Thoracic aorta (tissue), 2 donors: ENCODE results near the gene TAPT1. TPM values are rescaled to one million over a fixed set of nuclear protein-coding genes. Genes with fewer than 3 reads are reported as not detected.

Source experiments
- ATAC-seq: fragments of 150-250 bp; one replicate; pipeline ENCODE4 v1.8.0; 2017; ENCODE audit warnings: low read depth; ENCODE audit not compliant: insufficient number of reproducible peaks, low FRiP score
- DNase-seq: peaks from one replicate; pipeline ENCODE4 v3.0.0-alpha.2; 2020; ENCODE audit warnings: low spot score
- H3K27ac ChIP-seq, 2 donors: fragments of 200-600 bp; sonication (generic); 1 replicate in 1 of 2; 2 replicates in 1 of 2; pipeline ENCODE4 v1.5.1; 2016; ENCODE audit warnings: mild to moderate bottlenecking in 2 of 2, moderate library complexity in 2 of 2
- H3K27me3 ChIP-seq: fragments of 200-600 bp; sonication (generic); replicated peaks from 2 replicates; pipeline ENCODE4 v1.6.0; 2016; ENCODE audit warnings: mild to moderate bottlenecking; ENCODE audit not compliant: insufficient read depth
- H3K36me3 ChIP-seq: fragments of 200-600 bp; sonication (generic); one replicate; pipeline ENCODE4 v1.5.1; 2016
- H3K4me1 ChIP-seq, 2 donors: fragments of 200-600 bp; sonication (generic); 1 replicate in 1 of 2; 2 replicates in 1 of 2; pipeline versions ENCODE4 v1.5.1 to v1.6.0; 2016; ENCODE audit warnings: low read depth in 2 of 2, mild to moderate bottlenecking in 1 of 2; ENCODE audit not compliant: control insufficient read depth in 1 of 2
- H3K4me3 ChIP-seq: fragments of 200-600 bp; sonication (generic); 2 replicates; pipeline ENCODE4 v1.5.1; 2016; ENCODE audit warnings: mild to moderate bottlenecking
- H3K9me3 ChIP-seq: fragments of 200-600 bp; sonication (generic); 2 replicates; pipeline ENCODE4 v1.5.1; 2016
- total RNA-seq, 2 donors: library from RNA; depleted of rRNA; stranded (reverse); fragments of >200 nt; gene quantifications; one replicate each; pipeline versions ENCODE4 v1.1.0 to v1.2.3, GENCODE V29; 2016
- TF ChIP-seq, protein P1 (sequence below): fragments of 200-600 bp; sonication (generic); IDR thresholded peaks from one replicate; pipeline ENCODE4 v1.5.1; 2019; ENCODE audit warnings: antibody characterized with exemption

The TAPT1 gene
- total RNA-seq, 2 donors from 2014 or later, result 34.4 to 36.0 TPM

DNA sequence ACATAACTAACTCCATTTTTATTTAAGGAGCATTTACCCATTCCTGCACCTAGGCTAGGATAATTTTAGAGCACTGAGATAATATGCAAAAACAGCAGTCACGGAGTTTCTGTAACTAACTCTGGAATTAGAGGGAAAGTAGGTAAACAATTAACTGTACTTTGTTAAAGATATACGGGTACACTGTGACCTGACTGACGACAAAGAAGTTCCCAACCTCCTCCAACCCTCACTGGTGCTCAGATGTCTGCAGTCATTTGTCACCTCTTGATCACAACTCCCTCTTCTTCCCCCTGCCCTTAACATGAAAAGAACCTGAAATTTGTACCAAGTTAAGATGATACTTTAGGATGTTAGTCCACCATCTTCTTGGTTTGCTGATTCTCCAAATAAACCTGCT, 42.0 kb upstream of the TAPT1 start:
- Histone ChIP-seq H3K4me1 (peaks cover 9 to 17% of the 10 kb centered on the region in 2 donors), H3K4me3 (no peak overlapping the region), H3K27me3 (no peaks in the 10 kb centered on the region), H3K9me3 (no peaks in the 10 kb centered on the region), H3K27ac (no peak overlapping the region), H3K36me3 (no peaks in the 10 kb centered on the region)
- DNase-seq (no peak), ATAC-seq (no peak)
- TF ChIP-seq, protein P1, sequence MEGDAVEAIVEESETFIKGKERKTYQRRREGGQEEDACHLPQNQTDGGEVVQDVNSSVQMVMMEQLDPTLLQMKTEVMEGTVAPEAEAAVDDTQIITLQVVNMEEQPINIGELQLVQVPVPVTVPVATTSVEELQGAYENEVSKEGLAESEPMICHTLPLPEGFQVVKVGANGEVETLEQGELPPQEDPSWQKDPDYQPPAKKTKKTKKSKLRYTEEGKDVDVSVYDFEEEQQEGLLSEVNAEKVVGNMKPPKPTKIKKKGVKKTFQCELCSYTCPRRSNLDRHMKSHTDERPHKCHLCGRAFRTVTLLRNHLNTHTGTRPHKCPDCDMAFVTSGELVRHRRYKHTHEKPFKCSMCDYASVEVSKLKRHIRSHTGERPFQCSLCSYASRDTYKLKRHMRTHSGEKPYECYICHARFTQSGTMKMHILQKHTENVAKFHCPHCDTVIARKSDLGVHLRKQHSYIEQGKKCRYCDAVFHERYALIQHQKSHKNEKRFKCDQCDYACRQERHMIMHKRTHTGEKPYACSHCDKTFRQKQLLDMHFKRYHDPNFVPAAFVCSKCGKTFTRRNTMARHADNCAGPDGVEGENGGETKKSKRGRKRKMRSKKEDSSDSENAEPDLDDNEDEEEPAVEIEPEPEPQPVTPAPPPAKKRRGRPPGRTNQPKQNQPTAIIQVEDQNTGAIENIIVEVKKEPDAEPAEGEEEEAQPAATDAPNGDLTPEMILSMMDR, result no peak

DNA sequence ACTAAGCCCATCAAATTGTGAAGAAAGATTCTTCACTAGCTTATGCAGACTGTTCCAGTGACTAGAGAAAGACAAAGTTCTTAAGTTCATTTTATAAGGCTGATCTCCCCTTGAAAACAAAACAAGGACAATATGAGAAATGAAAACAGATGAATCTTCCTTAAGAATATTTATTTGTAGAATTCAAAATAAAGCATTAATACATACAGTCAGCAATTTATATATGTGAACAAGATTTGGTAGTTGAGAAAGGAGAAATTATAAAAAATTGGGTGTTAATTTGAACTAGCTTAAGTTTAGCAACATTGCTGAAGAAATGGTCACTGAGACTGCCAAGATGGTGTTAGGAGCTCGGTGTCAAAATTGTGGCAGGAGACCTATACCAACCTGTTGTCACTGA, 41.4 kb upstream of the TAPT1 start:
- H3K36me3 ChIP-seq, result no peaks in the 10 kb centered on the region
- H3K27me3 ChIP-seq, result no peaks in the 10 kb centered on the region
- ATAC-seq, result no peak
- H3K4me1 ChIP-seq, result peaks cover 9 to 17% of the 10 kb centered on the region in 2 donors
- H3K9me3 ChIP-seq, result no peaks in the 10 kb centered on the region
- H3K4me3 ChIP-seq, result no peak overlapping the region
- DNase-seq, result no peak
- no peak overlapping the region for H3K27ac ChIP-seq
- TF ChIP-seq, protein P1, result no peak

DNA sequence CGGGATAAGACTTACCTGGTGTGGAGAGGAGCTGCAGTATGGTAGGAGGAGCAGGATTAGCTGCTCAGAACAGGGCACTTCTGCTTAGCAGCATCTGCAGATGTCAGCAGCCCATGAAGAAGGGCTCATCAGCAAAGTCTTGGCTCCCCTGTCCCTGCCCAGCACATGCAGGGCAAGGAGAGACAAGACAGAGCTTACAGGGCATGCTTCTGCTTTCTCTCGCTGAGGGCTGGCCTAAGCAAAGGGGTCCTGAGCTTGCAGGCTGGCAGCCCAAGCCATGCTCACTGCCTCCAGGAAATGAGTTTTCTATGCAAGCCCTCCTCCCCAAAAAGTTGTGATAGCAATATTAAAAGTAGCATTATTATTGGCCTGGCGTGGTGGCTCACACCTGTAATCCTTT, 39.5 kb upstream of the TAPT1 start:
- Histone ChIP-seq H3K4me3 (no peak overlapping the region), H3K9me3 (no peaks in the 10 kb centered on the region), H3K27ac (no peak overlapping the region), H3K27me3 (no peaks in the 10 kb centered on the region), H3K36me3 (no peaks in the 10 kb centered on the region), H3K4me1 (peaks cover 9 to 17% of the 10 kb centered on the region in 2 donors)
- no peak for DNase-seq
- no peak for ATAC-seq
- TF ChIP-seq, protein P1, result no peak

DNA sequence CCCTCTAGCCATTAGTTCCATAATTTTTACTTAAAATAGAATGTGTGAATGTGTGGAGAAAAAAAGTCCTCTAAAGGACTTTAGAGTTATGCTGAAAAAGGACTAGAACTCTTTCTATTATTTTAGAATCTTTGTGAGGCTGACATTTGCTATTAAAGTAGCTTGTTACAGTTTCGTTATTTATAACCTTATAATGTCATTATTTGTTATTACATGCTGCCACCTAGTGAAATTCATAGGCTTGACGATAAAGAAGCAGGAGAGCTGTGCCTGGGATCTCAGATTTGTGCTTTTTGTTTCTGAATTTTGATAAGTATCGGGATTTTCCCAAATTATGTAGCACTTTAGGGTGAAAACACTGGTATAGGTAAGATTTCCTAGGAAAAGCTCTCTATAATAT, 38.5 kb upstream of the TAPT1 start:
- no peaks in the 10 kb centered on the region for H3K36me3 ChIP-seq
- H3K4me1 ChIP-seq, result peaks cover 9 to 10% of the 10 kb centered on the region in 2 donors
- DNase-seq (no peak), ATAC-seq (peak; percentile 71)
- H3K27me3 ChIP-seq, result no peaks in the 10 kb centered on the region
- H3K4me3 ChIP-seq, result no peak overlapping the region
- no peaks in the 10 kb centered on the region for H3K9me3 ChIP-seq
- TF ChIP-seq, protein P1, result peak; percentile 49
- H3K27ac ChIP-seq, result no peak overlapping the region

DNA sequence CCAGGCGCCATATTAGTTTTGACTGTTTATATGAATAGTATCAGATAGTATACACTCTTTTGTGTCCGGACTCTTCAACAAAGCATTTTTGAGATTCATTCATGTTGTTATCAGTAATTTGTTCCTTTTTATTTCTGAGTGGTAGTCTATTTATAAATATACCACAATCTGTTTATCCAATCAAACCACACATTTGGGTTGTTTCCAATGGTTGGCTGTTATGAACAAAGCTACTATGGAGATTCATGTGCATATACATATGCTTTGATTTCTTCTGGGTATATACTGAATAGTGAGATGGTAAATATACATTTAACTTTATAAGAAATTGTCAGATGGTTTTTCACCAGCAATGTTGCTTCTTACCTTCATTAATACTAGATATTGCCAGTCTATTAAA, 36.8 kb upstream of the TAPT1 start:
- H3K4me1 ChIP-seq, result no peaks in the 10 kb centered on the region
- TF ChIP-seq, protein P1, result no peak
- H3K27ac ChIP-seq, result no peak overlapping the region
- no peak overlapping the region for H3K4me3 ChIP-seq
- DNase-seq, result no peak
- no peaks in the 10 kb centered on the region for H3K36me3 ChIP-seq
- no peaks in the 10 kb centered on the region for H3K9me3 ChIP-seq
- no peaks in the 10 kb centered on the region for H3K27me3 ChIP-seq
- ATAC-seq, result no peak
